ENCODE data around the gene C22orf15.
A peak's percentile ranks its signal among the peaks of the same experiment; 100 is the strongest.

The C22orf15 gene

GRCh38 chr22:23786752-23787599, 24.2 kb downstream of the C22orf15 start, which contains the start of gene SMARCB1:
TSS of gene SMARCB1 (plus strand) at chr22:23786966. CDS start at chr22:23787170, 204 bp downstream.
- no peak for TF ChIP-seq CTCF (IDR thresholded peaks at IDR 0.05; ENCODE audit: control insufficient read depth, insufficient read depth, low read depth, low read length, missing control alignments)
- DNase-seq (ENCODE audit: low read depth) = peak; percentile 71

GRCh38 chr22:23787600-23787896, 24.8 kb downstream of the C22orf15 start:
- no peak for TF ChIP-seq CTCF (IDR thresholded peaks at IDR 0.05; ENCODE audit: control insufficient read depth, insufficient read depth, low read depth, low read length, missing control alignments)
- no peak for DNase-seq (ENCODE audit: low read depth)
- peak overlapping the region; percentile 55 for H3K4me3 ChIP-seq (ENCODE audit: control insufficient read depth, low read depth, low read length)

More at GRCh38 chr22:23786752-23787599, 24.2 kb downstream of the C22orf15 start, which contains the start of gene SMARCB1:
- peak within 1 kb of the TSS; percentile 55 for H3K4me3 ChIP-seq (ENCODE audit: control insufficient read depth, low read depth, low read length)

GRCh38 chr22:23787910-23788309, 25.1 kb downstream of the C22orf15 start:
- peak overlapping the region; percentile 55 for H3K4me3 ChIP-seq (ENCODE audit: control insufficient read depth, low read depth, low read length)
- TF ChIP-seq CTCF (IDR thresholded peaks at IDR 0.05; ENCODE audit: control insufficient read depth, insufficient read depth, low read depth, low read length, missing control alignments) = no peak
- no peak for DNase-seq (ENCODE audit: low read depth)

GRCh38 chr22:23789121-23789520, 26.3 kb downstream of the C22orf15 start:
- no peak for DNase-seq (ENCODE audit: low read depth)

GRCh38 chr22:23789638-23790037, 26.8 kb downstream of the C22orf15 start:
- H3K4me3 ChIP-seq (ENCODE audit: control insufficient read depth, low read depth, low read length) = no peak overlapping the region
- TF ChIP-seq CTCF (IDR thresholded peaks at IDR 0.05; ENCODE audit: control insufficient read depth, insufficient read depth, low read depth, low read length, missing control alignments) = no peak
- DNase-seq (ENCODE audit: low read depth) = no peak

More at GRCh38 chr22:23789121-23789520, 26.3 kb downstream of the C22orf15 start:
- TF ChIP-seq CTCF (IDR thresholded peaks at IDR 0.05; ENCODE audit: control insufficient read depth, insufficient read depth, low read depth, low read length, missing control alignments) = no peak
- no peak overlapping the region for H3K4me3 ChIP-seq (ENCODE audit: control insufficient read depth, low read depth, low read length)

- no peak for TF ChIP-seq CTCF (IDR thresholded peaks at IDR 0.05; ENCODE audit: control insufficient read depth, insufficient read depth, low read depth, low read length, missing control alignments)
- DNase-seq (ENCODE audit: low read depth) = peak; percentile 90
- H3K4me3 ChIP-seq (ENCODE audit: control insufficient read depth, low read depth, low read length) = no peak overlapping the region
These were observed 28.3 kb downstream of the C22orf15 start for GRCh38 chr22:23790819-23791737.

Data from AG09309 (cell line).